Measurements from ENCODE around the gene RARS1.

RARS1 gene

GRCh38 chr5:168552146-168552545 lies 65.9 kb downstream of the RARS1 start:
- H3K4me3 ChIP-seq (replicated peaks; ENCODE audit: low read depth, low read length): no peak overlapping the region
- no peak for TF ChIP-seq CTCF (IDR thresholded peaks at IDR 0.05; ENCODE audit: low read depth, low read length, missing control alignments)
- peak; percentile 77 for DNase-seq (ENCODE audit: extremely low read depth, low read depth)

GRCh38 chr5:168553377-168554130 lies 67.3 kb downstream of the RARS1 start:
- DNase-seq (ENCODE audit: extremely low read depth, low read depth): no peak
- no peak overlapping the region for H3K4me3 ChIP-seq (replicated peaks; ENCODE audit: low read depth, low read length)
- TF ChIP-seq CTCF (IDR thresholded peaks at IDR 0.05; ENCODE audit: low read depth, low read length, missing control alignments): no peak

- TF ChIP-seq CTCF (IDR thresholded peaks at IDR 0.05; ENCODE audit: low read depth, low read length, missing control alignments): no peak
- no peak for DNase-seq (ENCODE audit: extremely low read depth, low read depth)
- no peak overlapping the region for H3K4me3 ChIP-seq (replicated peaks; ENCODE audit: low read depth, low read length)
Observed at GRCh38 chr5:168557389-168557788, 71.1 kb downstream of the RARS1 start.

- no peak for DNase-seq (ENCODE audit: extremely low read depth, low read depth)
- TF ChIP-seq CTCF (IDR thresholded peaks at IDR 0.05; ENCODE audit: low read depth, low read length, missing control alignments): no peak
Observed at GRCh38 chr5:168562279-168562678, 76.0 kb downstream of the RARS1 start.

GRCh38 chr5:168563959-168564358 lies 77.7 kb downstream of the RARS1 start:
- no peak for TF ChIP-seq CTCF (IDR thresholded peaks at IDR 0.05; ENCODE audit: low read depth, low read length, missing control alignments)

More at GRCh38 chr5:168562279-168562678, 76.0 kb downstream of the RARS1 start:
- no peak overlapping the region for H3K4me3 ChIP-seq (replicated peaks; ENCODE audit: low read depth, low read length)

GRCh38 chr5:168568738-168569137 lies 82.5 kb downstream of the RARS1 start:
- no peak for TF ChIP-seq CTCF (IDR thresholded peaks at IDR 0.05; ENCODE audit: low read depth, low read length, missing control alignments)
- no peak for DNase-seq (ENCODE audit: extremely low read depth, low read depth)
- H3K4me3 ChIP-seq (replicated peaks; ENCODE audit: low read depth, low read length): no peak overlapping the region

More at GRCh38 chr5:168563959-168564358, 77.7 kb downstream of the RARS1 start:
- no peak for DNase-seq (ENCODE audit: extremely low read depth, low read depth)
- no peak overlapping the region for H3K4me3 ChIP-seq (replicated peaks; ENCODE audit: low read depth, low read length)

Data from HFF-Myc (cell line).